COR-L47 (cell line): Measurements from ENCODE around the gene GMIP.
"Not testable (repeated sequence)": the region's sequence is repeated elsewhere in the genome, so short reads cannot be mapped to it uniquely, and the experiment has no call there.

ENCODE experiments used
- DNase-seq: peaks from one replicate; lab custom pipeline; 2025; lab: John Stamatoyannopoulos, UW

Gene GMIP

GRCh38 chr19:19643158-19644053 is at the start of gene GMIP:
Gene GMIP (minus strand): TSS chr19:19643657. CDS start chr19:19643529, 128 bp downstream.
- DNase-seq = peak; percentile 29

GRCh38 chr19:19691683-19692082 is 48.2 kb upstream of the GMIP start:
- DNase-seq = no peak

DNA sequence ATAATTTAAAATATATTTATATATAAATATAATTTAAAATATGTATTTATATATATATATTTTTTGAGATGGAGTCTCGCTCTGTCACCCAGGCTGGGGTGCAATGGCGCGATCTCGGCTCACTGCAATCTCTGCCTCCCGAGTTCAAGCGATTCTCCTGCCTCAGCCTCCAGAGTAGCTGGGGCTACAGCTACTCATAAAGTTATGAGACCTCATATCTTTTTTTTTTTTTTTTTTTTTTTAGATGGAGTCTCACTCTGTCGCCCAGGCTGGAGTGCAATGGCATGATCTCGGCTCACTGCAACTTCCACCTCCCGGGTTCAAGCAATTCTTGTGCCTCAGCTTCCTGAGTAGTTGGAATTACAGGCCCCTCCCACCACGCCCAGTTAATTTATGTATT is 45.6 kb upstream of the GMIP start:
- not testable (repeated sequence) for DNase-seq

DNA sequence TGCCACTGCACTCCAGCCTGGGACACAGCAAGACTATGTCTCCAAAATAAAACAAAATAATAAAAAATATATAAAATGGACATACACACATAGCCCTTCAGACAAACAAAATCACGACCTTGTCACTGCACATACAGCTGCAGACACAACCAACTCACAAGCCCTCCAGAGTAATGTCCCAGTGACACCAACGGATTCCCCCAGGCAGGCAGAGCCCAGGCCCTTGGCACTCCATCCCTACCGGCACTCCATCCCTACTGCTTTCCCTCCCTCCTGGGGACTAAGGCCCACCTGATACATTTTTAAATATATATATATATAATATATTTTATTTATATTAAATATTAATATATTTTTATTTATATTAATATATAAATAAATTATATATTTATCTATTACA is 43.6 kb upstream of the GMIP start:
- no peak for DNase-seq

DNA sequence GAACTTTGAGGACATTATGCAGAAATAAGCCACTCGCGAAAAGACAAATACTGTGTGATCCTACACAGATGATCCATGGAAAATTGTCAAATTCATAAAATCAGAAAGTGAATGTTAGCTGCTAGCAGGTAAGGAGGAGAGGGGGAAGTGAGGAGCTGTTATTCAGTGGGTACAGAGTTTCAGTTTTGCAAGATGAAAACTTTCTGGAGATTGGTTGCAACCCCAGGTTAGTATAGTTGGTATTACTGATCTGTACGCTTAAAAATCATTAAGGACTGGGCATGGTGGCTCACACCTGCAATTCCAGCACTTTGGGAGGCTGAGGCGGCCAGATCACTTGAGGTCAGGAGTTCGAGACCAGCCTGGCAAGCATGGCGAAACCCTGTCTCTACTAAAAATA is 43.1 kb upstream of the GMIP start:
- no peak for DNase-seq

- not testable (repeated sequence) for DNase-seq
Measured at GRCh38 chr19:19686119-19686518, 42.7 kb upstream of the GMIP start.

DNA sequence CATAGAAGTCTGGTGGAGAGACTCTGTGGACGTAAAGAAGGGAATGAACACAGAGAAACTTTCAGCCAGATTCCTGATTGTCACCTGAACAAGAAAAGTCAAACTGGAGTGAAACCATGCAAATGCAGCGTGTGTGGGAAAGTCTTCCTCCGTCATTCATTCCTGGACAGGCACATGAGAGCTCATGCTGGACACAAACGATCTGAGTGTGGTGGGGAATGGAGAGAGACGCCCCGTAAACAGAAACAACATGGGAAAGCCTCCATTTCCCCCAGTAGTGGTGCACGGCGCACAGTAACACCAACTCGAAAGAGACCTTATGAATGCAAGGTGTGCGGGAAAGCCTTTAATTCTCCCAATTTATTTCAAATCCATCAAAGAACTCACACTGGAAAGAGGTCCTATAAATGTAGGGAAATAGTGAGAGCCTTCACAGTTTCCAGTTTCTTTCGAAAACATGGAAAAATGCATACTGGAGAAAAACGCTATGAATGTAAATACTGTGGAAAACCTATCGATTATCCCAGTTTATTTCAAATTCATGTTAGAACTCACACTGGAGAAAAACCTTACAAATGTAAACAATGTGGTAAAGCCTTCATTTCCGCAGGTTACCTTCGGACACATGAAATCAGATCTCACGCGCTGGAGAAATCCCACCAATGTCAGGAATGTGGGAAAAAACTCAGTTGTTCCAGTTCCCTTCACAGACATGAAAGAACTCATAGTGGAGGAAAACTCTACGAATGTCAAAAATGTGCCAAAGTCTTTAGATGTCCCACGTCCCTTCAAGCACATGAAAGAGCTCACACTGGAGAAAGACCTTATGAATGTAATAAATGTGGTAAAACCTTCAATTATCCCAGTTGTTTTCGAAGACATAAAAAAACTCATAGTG is 36.0 kb upstream of the GMIP start:
- DNase-seq = no peak

- no peak for DNase-seq
Measured at GRCh38 chr19:19677579-19677978, 34.1 kb upstream of the GMIP start.

- DNase-seq = no peak
Measured at GRCh38 chr19:19674315-19674714, 30.9 kb upstream of the GMIP start.

GRCh38 chr19:19672816-19673215 is 29.4 kb upstream of the GMIP start:
- no peak for DNase-seq

- no peak for DNase-seq
Measured at GRCh38 chr19:19670070-19670551, 26.7 kb upstream of the GMIP start.

- DNase-seq = peak; percentile 95
Measured at GRCh38 chr19:19668230-19669012, 25.0 kb upstream of the GMIP start, which contains the start of gene ZNF101. Gene ZNF101 (plus strand): TSS chr19:19668839. CDS start chr19:19668964, 125 bp downstream.

DNA sequence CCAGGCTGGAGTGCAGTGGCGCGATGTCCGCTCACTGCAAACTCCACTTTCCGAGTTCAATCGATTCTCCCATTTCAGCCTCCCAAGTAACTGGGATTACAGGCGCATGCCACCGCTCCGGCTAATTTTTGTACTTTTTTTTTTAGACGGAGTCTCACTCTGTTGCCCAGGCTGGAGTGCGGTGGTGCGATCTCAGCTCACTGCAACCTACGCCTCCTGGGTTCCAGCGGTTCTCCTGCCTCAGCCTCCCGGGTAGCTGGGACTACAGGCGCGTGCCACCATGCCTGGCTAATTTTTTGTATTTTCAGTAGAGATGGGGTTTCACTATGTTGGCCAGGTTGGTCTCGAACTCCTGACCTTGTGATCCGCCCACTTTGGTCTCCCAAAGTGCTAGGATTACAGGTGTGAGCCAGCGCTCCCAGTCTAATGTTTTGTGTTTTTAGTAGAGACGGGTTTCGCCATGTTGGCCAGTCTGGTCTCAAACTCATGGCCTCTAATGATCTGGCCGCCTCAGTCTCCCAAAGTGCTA is 22.0 kb upstream of the GMIP start:
- DNase-seq = not testable (repeated sequence)

DNA sequence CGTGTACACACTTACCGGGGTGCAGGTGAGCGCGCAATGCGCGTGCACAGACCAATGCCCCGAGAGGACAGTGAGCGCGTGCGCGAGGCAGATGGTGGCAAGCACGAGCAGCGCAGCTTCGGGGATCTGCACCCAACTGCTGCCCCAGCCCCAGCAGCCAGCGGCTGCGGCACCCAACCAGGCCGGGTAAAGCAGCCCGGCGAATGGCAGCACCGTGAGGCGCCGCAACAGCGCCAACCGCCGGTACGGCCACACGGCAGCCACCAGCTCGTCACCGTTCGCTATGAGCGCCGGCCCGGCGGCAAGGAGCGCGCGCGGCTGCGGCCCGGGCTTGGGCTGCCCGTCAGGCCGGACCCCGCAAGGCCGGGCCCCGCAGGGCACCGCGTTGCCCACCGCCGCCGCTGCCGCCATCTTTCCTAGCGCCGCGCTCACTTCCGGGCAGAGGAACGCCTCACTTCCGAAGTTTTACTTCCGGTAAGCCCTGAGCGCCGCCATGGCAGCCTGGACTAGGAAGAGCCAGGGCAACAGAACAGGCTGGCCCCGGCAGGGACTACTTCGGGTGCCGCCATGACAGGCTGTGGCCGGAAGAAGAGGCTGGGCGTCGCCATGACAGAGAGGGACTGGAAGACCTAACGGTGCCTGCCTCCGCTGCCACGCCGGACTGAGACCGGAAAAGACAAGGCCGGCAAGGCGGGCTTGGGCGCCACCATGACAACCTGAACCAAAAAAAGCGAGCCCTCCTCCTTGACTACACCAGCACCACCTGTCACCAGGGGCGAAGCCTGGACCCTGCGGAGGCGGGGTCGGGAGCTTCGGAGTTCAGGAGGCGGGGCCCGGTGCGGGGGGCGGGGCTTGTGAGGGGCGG is 20.0 kb upstream of the GMIP start, which contains the start of gene ATP13A1:
Gene ATP13A1 (minus strand): TSS at position 421 of the 865 bp plus-strand sequence. CDS start 10 bp downstream, at position 411.
- DNase-seq = peak; percentile 99

- no peak for DNase-seq
Measured at GRCh38 chr19:19662871-19663255, 19.4 kb upstream of the GMIP start.

GRCh38 chr19:19662344-19662743 is 18.9 kb upstream of the GMIP start:
- no peak for DNase-seq

- DNase-seq = no peak
Measured at GRCh38 chr19:19661675-19662251, 18.3 kb upstream of the GMIP start.

- no peak for DNase-seq
Measured at GRCh38 chr19:19661141-19661674, 17.8 kb upstream of the GMIP start.

DNA sequence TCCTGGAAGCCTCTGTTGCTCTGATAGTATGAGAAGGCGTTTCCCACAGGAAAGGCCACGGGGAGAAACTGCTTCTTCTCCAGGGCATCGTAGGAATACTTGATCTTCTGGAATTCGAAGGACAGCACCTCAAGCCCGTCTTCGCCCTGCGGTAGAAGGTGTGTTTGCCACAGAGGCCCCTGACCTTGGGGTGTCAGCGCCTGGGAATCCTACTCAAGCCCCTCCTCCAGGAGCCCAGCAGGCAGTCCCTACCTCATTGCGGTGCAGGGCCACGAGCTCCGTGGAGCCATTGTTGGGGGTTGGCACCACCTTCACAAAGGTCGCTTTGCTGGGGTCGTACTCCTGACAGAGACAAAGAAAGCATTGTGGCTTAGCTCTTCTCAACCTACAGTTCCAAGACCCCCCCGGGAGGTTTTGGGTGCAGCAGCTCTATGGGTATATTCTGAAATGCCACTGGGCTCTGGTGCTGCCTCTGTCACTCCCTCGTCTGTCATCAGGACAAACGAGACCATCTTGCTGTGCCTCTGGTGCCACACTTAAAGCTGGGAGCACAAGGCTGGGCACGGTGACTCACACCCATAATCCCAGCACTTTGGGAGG is 16.3 kb upstream of the GMIP start:
- DNase-seq = no peak
